SJCRH30 (cell line): Measurements from ENCODE around the gene PLCB1. TPM values are rescaled to one million over a fixed set of nuclear protein-coding genes. Genes with fewer than 3 reads are reported as not detected.

Experiments used
- DNase-seq, 2 experiments: peaks; one replicate each; pipeline ENCODE4 v3.0.0-alpha.2; 2015 to 2020
- H3K27ac ChIP-seq: fragments of 250-450 bp; sonication (Bioruptor Pico); 2 replicates; pipeline ENCODE4 v1.5.1; 2020; ENCODE audit warnings: mild to moderate bottlenecking, moderate library complexity
- H3K27me3 ChIP-seq: fragments of 250-450 bp; sonication (Bioruptor Pico); 2 replicates; pipeline ENCODE4 v1.5.1; 2020; ENCODE audit warnings: mild to moderate bottlenecking, moderate library complexity
- H3K36me3 ChIP-seq: fragments of 250-450 bp; sonication (Bioruptor Pico); 2 replicates; pipeline ENCODE4 v1.5.1; 2020; ENCODE audit warnings: mild to moderate bottlenecking, moderate library complexity
- H3K4me1 ChIP-seq: fragments of 250-450 bp; sonication (Bioruptor Pico); 2 replicates; pipeline ENCODE4 v1.5.1; 2020; ENCODE audit warnings: mild to moderate bottlenecking, moderate library complexity
- H3K4me3 ChIP-seq: fragments of 250-450 bp; sonication (Bioruptor Pico); 2 replicates; pipeline ENCODE4 v1.5.1; 2020; ENCODE audit warnings: mild to moderate bottlenecking, moderate library complexity
- H3K9me3 ChIP-seq: fragments of 250-450 bp; sonication (Bioruptor Pico); replicated peaks from 2 replicates; pipeline ENCODE4 v1.5.1; 2020; ENCODE audit warnings: mild to moderate bottlenecking, moderate library complexity
- total RNA-seq: library from RNA; depleted of rRNA; stranded (reverse); fragments of >200 nt; shearing (Covaris generic); gene quantifications from 2 replicates; pipeline ENCODE4 v1.2.3, GENCODE V29; 2014

The PLCB1 gene
- total RNA-seq, 1 experiment from 2014 or later, result 13.4 TPM

DNA sequence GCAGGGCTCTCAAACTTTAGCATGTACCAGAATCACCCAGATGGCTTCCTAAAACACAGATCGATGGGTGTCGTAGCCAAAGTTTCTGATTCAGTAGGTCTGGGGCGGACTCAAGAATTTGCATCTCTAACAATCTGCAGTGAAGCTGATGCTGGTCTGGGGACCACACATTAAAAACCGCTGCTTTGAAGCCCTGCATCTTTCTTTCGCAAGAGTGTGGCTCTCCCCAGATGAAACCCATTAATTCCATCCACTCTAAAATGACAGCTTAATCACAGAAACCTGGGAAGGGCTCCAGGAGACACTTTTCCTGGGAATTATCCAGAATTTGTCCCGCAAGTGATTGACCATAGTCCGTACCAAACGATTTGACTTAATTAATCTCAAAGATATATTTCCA, 617.0 kb downstream of the PLCB1 start:
- Histone ChIP-seq H3K4me1 (no peaks in the 10 kb centered on the region), H3K4me3 (no peak overlapping the region), H3K36me3 (no peaks in the 10 kb centered on the region), H3K9me3 (no peaks in the 10 kb centered on the region), H3K27ac (no peak overlapping the region), H3K27me3 (no peaks in the 10 kb centered on the region)
- no peak for DNase-seq

DNA sequence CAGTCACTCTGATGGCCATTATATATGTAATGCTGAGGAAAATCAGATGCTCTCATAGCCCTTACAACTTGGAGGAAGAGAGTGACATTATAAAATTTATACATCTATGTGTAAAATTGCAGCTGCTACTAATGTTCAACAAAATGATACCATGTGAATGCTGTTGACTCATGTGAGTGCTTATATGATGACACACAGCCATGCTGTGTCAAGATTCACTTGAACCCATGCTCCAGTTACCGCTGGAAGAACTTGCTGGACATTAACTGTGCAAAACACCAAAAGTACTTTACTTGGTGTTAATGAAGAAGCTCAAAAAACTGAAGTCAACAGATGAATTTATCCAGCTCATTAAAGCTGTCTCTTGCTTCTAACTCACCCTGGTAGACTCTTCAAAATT, 617.9 kb downstream of the PLCB1 start:
- H3K27me3 ChIP-seq, result no peaks in the 10 kb centered on the region
- no peak overlapping the region for H3K27ac ChIP-seq
- DNase-seq, result no peak
- no peaks in the 10 kb centered on the region for H3K36me3 ChIP-seq
- H3K9me3 ChIP-seq, result no peaks in the 10 kb centered on the region
- no peak overlapping the region for H3K4me3 ChIP-seq
- H3K4me1 ChIP-seq, result no peaks in the 10 kb centered on the region

DNA sequence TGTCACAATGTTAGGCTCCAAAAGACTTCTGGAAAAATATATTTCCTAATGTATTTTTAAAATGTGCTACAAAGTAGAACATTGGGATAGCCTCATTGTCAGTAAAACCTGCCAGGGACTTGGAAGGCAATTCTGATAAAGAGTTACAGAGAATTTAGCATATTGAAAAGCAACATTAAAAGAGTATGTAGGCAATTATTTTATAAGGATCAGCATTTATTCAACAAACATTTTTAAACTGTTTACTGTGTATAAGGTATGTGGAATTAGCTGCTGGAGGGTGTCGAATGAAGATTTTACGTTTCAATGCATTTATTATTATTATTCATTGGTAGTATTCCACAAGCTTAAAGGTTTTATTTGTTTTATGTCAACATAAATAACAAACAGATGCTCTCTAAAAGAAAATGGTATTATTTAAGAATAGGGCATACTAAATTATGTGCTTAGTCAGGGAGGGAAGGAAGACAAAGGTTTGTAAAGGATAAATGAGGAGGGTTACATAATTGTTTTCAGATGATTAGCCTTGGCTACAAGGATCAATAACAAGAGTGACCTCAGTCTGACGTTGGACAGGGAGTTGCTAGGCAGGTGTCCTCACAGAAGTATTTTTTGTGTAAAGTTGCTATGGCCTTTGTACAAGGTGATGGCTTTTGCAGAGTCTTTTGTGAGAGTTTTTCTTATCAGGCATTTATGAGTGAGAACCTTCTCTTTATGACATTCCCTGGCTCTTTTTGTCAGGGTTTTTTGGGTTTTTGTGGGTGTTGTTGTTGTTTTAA, 623.5 kb downstream of the PLCB1 start:
- DNase-seq, result no peak
- H3K27ac ChIP-seq, result no peak overlapping the region

DNA sequence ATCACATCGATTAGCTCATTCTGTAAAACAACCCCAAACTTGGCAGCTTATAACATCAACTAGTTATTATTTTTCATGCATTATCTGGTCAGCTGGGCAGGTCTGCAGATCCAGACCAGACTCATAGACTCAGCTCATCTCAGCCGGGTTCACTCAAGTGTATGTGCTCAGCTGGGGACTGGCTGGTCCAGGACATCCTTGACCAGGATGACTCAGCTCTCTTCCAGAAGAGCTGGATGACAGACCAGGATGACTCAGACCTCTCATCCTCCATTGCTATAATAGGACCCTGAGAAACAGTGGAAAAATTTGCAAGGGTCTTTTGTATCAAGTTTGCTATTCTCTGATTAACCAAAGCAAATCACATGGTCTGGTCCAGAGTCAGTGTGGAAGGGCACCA, 624.3 kb downstream of the PLCB1 start:
- no peaks in the 10 kb centered on the region for H3K9me3 ChIP-seq
- no peaks in the 10 kb centered on the region for H3K27me3 ChIP-seq
- DNase-seq, result peak in 1 of 2 experiments; percentile 18
- H3K4me1 ChIP-seq, result no peaks in the 10 kb centered on the region
- no peaks in the 10 kb centered on the region for H3K36me3 ChIP-seq
- H3K27ac ChIP-seq, result no peak overlapping the region
- H3K4me3 ChIP-seq, result no peak overlapping the region

More for the DNA sequence above, 623.5 kb downstream of the PLCB1 start:
- Histone ChIP-seq H3K4me3 (no peak overlapping the region), H3K36me3 (no peaks in the 10 kb centered on the region), H3K9me3 (no peaks in the 10 kb centered on the region), H3K27me3 (no peaks in the 10 kb centered on the region), H3K4me1 (no peaks in the 10 kb centered on the region)

DNA sequence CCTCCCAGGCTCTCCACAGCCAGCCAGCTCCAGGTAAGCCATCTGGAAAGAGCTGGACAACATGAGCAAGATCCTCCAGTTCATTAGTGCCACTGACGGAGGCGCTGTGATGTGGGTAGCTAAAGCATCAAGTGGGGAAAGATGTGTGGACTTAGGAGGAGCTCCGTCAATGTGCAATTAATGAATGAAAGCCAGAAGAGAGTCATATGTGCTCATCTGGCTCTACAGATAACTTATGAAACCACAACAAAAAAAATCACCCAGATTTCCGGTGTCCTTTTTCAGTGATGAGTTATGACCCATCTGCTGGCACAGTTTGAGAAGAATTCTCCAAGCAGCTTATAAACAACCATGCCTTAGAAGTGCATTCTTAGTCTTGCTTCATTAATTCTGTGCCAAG, 625.1 kb downstream of the PLCB1 start:
- Histone ChIP-seq H3K27ac (no peak overlapping the region), H3K27me3 (no peaks in the 10 kb centered on the region), H3K4me3 (no peak overlapping the region), H3K9me3 (no peaks in the 10 kb centered on the region), H3K36me3 (no peaks in the 10 kb centered on the region), H3K4me1 (no peaks in the 10 kb centered on the region)
- no peak for DNase-seq

DNA sequence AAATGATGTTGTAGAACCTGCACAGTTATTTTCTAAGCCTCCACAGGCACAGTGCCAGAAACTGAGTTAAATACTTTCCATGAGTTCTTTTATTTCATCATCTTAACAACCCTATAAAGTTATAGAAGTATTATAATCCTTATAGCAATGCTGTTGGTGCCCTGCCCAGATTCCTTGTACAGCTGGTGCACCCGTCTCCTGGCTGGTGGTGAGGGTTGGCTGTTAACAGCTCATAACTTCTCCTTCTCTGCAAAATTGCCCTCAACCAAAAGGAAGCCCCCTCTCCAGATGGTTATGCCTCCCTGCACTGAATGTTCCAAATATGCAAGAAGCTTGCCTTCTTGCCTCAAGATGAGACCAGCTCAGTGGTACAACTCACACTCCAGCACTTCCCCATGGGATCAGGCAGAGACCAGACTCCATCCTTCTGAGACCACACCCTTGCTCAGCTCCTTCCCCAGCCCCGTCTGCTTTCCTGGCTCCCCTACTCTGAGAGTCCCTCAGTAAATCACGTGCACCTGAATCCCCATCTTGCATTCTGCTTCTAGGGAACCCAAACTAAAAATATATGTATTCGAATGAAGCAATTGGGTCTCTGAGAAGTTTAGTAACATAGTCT, 632.4 kb downstream of the PLCB1 start:
- Histone ChIP-seq H3K4me3 (no peak overlapping the region), H3K27ac (no peak overlapping the region), H3K4me1 (no peaks in the 10 kb centered on the region), H3K27me3 (no peaks in the 10 kb centered on the region), H3K36me3 (no peaks in the 10 kb centered on the region), H3K9me3 (no peaks in the 10 kb centered on the region)
- no peak for DNase-seq

DNA sequence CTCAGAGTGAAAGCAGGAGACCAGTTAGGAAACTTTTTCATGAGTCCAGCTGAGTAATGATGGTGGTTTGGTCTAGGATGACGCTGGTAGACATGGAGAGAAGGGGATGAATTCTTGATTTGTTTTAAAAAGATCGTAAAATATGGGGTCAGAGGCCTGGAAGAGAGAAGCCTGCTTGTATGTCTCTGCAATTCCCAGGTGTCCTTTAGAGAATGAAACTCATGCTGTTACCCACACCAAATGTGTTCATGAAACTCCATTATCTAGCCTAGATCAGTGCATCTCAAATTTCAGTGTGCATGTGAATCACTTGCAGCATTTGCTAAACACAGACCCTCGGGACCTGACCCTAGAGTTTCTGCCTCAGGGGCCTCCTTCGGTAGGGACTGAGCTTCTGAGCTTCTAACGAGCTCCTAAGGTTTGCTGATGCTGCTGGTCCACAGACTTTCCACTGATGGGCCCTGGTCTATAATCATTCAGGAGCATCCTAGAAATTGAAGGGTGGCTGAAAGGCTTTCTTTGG, 634.9 kb downstream of the PLCB1 start:
- H3K9me3 ChIP-seq, result no peaks in the 10 kb centered on the region
- DNase-seq, result peak in 1 of 2 experiments; percentile 20
- H3K4me3 ChIP-seq, result no peak overlapping the region
- no peaks in the 10 kb centered on the region for H3K27me3 ChIP-seq
- no peak overlapping the region for H3K27ac ChIP-seq
- H3K36me3 ChIP-seq, result no peaks in the 10 kb centered on the region
- no peaks in the 10 kb centered on the region for H3K4me1 ChIP-seq

DNA sequence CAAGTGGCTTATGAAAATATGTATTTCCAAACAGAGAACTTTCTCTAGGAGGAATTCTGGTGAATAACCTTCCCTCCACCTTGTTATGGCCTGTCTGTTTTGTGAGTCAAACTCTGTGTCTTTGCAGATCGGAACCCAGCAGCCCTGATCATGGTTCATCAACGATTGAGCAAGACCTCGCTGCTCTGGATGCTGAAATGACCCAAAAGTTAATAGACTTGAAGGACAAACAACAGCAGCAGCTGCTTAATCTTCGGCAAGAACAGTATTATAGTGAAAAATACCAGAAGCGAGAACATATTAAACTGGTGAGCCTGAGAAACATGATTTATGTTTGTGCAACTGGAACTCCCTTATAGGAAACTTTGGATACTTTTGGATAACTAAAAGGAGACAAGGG, 642.3 kb downstream of the PLCB1 start:
- Histone ChIP-seq H3K9me3 (no peaks in the 10 kb centered on the region), H3K27ac (no peak overlapping the region), H3K36me3 (no peaks in the 10 kb centered on the region), H3K27me3 (no peaks in the 10 kb centered on the region), H3K4me3 (no peak overlapping the region), H3K4me1 (no peaks in the 10 kb centered on the region)
- DNase-seq, result no peak

DNA sequence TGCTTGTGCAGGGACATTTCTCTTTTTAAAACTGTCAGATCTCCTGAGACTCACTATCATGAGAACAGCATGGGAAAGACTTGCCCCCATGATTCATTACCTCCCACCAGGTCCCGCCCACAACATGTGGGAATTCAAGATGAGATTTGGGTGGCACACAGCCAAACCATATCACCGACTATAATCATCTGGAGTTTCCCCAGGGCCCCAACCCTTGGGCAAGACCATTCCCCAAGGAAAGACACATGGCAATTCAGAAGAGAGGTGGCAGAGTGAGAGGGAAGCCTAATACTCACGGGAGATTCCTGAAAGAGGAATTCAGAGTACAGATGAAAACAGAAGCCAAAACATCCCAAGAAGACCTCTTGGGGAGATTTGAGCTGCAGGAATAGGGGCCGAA, 645.8 kb downstream of the PLCB1 start:
- H3K4me1 ChIP-seq, result no peaks in the 10 kb centered on the region
- no peak overlapping the region for H3K4me3 ChIP-seq
- no peaks in the 10 kb centered on the region for H3K9me3 ChIP-seq
- no peak for DNase-seq
- no peak overlapping the region for H3K27ac ChIP-seq
- no peaks in the 10 kb centered on the region for H3K36me3 ChIP-seq
- H3K27me3 ChIP-seq, result no peaks in the 10 kb centered on the region

DNA sequence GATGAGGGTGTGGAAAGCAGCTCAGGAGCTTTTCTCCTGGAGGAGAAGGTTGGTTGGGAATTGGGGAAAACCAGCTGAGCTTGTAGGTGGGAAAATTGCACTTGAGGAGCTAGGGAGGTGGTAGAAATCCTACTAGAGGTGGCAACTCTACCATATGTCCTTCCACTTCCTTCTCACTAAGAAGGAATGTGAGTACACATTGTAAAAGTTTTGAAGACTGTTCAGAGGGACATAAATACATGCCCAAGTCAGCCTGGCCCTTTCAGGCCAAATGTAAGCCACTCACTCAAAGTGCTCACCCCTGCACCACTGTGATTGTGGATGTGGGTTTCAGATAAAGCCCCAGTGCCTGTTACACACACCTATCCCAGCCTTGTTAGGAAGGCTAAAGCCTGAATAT, 646.3 kb downstream of the PLCB1 start:
- Histone ChIP-seq H3K4me3 (no peak overlapping the region), H3K4me1 (no peaks in the 10 kb centered on the region), H3K27ac (no peak overlapping the region), H3K36me3 (no peaks in the 10 kb centered on the region), H3K27me3 (no peaks in the 10 kb centered on the region), H3K9me3 (no peaks in the 10 kb centered on the region)
- DNase-seq, result no peak

DNA sequence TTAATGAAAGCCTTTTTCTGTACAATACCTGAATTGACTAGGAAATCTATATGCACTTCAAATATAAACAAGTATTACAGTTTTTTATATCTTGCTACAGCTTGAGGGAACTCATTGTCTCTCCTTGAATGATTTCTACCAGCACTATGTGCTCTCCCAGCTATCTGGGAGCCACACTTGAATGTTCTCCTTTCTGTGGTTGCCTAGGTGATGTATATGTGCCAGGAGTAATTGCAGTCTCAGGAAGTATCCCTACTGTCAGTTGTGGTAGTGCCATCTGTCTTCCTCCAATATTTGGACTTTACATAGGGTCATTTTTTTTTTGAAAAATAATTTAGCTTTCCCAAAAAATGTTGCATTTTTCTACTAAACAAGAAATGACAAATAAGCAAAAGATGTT, 648.8 kb downstream of the PLCB1 start:
- Histone ChIP-seq H3K9me3 (no peaks in the 10 kb centered on the region), H3K4me1 (no peaks in the 10 kb centered on the region), H3K27me3 (no peaks in the 10 kb centered on the region), H3K27ac (no peak overlapping the region), H3K36me3 (no peaks in the 10 kb centered on the region), H3K4me3 (no peak overlapping the region)
- no peak for DNase-seq

DNA sequence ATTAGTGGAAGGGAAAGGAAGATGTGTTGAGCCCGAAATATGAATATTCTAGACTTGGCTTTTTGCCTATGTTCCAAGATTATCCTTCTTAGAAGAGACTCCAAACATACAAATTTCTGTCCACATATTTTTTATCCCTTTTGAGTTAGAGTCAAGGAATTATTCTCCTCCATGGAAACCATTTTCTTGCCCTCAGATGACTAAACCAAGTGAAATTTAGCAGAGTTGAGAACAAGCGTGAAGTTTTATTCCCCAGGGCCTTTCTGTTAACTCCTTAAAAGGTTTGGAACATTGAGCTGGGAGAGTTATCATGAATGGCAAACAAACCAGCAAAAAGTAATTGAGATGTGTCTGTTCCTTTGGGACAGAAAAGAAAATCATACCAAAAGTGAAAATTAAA, 650.7 kb downstream of the PLCB1 start:
- no peaks in the 10 kb centered on the region for H3K9me3 ChIP-seq
- no peak for DNase-seq
- H3K27me3 ChIP-seq, result no peaks in the 10 kb centered on the region
- no peaks in the 10 kb centered on the region for H3K4me1 ChIP-seq
- H3K4me3 ChIP-seq, result no peak overlapping the region
- H3K27ac ChIP-seq, result no peak overlapping the region
- no peaks in the 10 kb centered on the region for H3K36me3 ChIP-seq

DNA sequence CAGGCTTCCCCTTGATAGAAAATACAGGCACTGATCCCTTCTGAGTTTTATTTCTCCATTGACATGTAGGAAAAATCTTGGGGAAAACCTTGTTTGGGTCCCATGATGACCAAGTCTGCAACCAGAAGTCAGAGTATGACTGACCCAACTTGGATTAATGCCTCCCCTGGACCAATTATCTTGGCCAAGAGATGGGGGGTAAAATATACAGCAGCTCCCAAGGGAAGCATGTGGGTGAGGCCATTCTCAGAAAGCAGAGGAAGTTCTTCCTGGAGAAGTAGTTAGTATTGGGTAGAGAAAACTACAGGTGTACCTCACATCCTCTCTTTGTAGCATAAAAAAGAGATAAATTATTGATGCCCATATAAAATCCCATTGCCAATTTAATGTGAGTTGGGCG, 651.7 kb downstream of the PLCB1 start:
- Histone ChIP-seq H3K36me3 (no peaks in the 10 kb centered on the region), H3K9me3 (no peaks in the 10 kb centered on the region)

DNA sequence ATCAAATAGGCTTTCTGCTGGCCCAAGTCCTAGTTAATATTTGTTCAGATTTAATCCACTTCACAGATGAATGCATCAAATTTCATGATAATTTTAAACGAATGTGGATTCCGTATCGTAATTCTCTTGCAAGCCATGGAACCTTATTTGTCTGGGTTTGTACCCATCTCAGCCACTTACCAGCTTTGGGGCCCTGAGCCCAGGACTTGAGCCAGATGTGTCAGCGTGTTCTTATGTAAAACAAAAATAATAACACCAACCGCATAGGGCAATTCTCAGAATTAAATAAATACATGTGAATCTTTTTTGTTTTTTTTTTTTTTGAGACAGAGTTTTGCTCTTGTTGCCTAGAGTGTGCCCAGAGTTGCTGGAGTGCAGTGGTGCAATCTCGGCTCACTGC, 654.3 kb downstream of the PLCB1 start:
- H3K4me3 ChIP-seq, result no peak overlapping the region
- H3K36me3 ChIP-seq, result no peaks in the 10 kb centered on the region
- no peaks in the 10 kb centered on the region for H3K4me1 ChIP-seq
- no peaks in the 10 kb centered on the region for H3K9me3 ChIP-seq
- no peaks in the 10 kb centered on the region for H3K27me3 ChIP-seq
- no peak overlapping the region for H3K27ac ChIP-seq
- no peak for DNase-seq

More for the DNA sequence above, 651.7 kb downstream of the PLCB1 start:
- DNase-seq, result no peak
- Histone ChIP-seq H3K4me3 (no peak overlapping the region), H3K27me3 (no peaks in the 10 kb centered on the region), H3K4me1 (no peaks in the 10 kb centered on the region), H3K27ac (no peak overlapping the region)

DNA sequence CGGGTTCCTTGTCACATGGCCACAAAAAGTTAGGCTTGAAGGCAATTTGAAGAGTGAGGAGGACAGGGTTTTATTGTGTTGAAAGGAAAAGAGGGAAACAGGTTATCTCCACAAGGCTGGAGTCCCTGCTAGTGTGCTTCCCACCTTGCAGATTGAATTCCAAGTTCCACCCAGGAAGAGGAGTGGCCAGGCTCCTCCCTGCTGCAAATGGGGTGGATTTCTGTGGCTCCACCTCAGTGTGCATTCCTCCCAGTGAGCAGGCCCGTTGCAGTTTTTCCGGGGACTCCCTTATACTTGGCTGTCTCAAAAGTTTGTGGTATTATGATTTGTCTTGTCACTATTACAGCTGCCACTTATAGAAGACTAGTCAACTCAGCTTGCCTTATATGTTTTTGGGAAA, 655.0 kb downstream of the PLCB1 start:
- H3K36me3 ChIP-seq, result no peaks in the 10 kb centered on the region
- H3K27ac ChIP-seq, result no peak overlapping the region
- H3K9me3 ChIP-seq, result no peaks in the 10 kb centered on the region
- H3K4me1 ChIP-seq, result no peaks in the 10 kb centered on the region
- H3K4me3 ChIP-seq, result no peak overlapping the region
- DNase-seq, result no peak
- H3K27me3 ChIP-seq, result no peaks in the 10 kb centered on the region

DNA sequence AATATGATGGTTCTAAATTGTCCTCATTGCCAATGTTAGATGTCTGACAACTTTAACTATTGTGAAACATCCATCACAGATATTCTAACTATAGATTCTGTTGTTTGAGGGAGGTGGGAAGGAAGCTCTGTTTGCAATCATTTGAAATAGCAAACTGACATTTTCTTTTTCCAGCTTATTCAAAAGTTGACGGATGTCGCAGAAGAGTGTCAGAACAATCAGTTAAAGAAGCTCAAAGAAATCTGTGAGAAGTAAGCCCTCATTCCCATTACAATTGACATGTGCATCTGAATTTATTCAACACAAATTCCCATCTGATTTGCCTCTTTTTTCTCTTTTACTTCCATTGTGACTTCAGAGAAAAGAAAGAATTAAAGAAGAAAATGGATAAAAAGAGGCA, 656.2 kb downstream of the PLCB1 start:
- no peaks in the 10 kb centered on the region for H3K4me1 ChIP-seq
- no peaks in the 10 kb centered on the region for H3K27me3 ChIP-seq
- H3K27ac ChIP-seq, result no peak overlapping the region
- no peaks in the 10 kb centered on the region for H3K36me3 ChIP-seq
- no peaks in the 10 kb centered on the region for H3K9me3 ChIP-seq
- H3K4me3 ChIP-seq, result no peak overlapping the region
- DNase-seq, result no peak
